ENCODE results near the gene ECI1. TPM values are rescaled to one million over a fixed set of nuclear protein-coding genes. Genes with fewer than 3 reads are reported as not detected.

Gene ECI1
- total RNA-seq, 2 donors from 2014 or later = 48.5 to 87.0 TPM

DNA sequence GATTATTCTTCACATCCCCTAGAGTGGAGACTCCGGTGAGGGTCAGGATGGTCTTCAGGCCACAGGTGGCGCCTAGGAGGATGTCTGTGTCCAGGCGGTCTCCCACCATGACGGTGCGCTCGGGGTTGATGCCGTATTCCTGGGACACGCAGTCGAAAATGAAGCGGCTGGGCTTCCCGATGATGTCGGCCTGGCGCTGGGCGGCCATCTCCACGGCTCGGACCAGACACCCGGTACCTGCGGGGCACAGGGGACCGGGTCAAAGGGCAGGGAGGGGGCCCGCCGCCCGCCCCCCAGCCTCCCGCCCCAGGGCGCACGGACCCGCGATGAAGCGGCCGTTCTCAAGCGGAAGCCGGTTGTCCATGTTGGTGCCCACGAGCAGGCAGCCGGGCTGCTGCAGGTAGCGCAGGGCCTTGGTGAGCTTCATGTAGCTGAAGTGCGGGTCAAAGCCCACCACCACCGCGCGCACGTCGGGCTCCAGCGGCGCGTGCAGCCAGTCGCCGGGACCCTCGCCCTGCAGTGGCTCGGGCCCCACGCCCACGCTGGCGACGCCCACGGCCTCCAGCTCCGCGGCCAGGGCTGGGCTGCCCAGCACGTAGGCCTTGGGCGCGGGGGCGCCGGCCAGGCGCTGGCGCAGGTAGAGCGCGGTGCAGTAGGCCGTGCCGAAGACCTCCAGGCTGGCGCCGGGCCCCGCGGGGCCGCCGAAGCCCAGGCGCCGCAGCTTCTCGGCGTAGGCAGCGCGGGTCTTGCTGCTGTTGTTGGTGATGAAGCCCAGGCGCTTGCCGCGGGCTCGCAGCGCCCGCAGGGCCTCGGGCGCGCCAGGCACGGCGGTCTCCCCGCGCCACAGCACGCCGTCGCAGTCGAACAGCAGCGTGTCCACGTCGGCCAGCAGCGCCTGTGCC, 37.3 kb downstream of the ECI1 start:
- Histone ChIP-seq H3K4me3 (peak overlapping the region; percentile 59 to 70), H3K36me3 (peaks cover 0 to under 1% of the 10 kb centered on the region in 2 donors), H3K4me1 (replicated peaks) (peaks cover 19% of the 10 kb centered on the region), H3K27ac (peak overlapping the region in 1 of 2 donors; percentile 51), H3K9me3 (no peaks in the 10 kb centered on the region), H3K27me3 (replicated peaks; ENCODE audit: insufficient read depth) (no peaks in the 10 kb centered on the region)
- WGBS = 1% methylated on average over 52 of the region's 98 CpGs
- intact Hi-C loops (cut with DNase I) = no loop called here
- TF ChIP-seq, protein P1, sequence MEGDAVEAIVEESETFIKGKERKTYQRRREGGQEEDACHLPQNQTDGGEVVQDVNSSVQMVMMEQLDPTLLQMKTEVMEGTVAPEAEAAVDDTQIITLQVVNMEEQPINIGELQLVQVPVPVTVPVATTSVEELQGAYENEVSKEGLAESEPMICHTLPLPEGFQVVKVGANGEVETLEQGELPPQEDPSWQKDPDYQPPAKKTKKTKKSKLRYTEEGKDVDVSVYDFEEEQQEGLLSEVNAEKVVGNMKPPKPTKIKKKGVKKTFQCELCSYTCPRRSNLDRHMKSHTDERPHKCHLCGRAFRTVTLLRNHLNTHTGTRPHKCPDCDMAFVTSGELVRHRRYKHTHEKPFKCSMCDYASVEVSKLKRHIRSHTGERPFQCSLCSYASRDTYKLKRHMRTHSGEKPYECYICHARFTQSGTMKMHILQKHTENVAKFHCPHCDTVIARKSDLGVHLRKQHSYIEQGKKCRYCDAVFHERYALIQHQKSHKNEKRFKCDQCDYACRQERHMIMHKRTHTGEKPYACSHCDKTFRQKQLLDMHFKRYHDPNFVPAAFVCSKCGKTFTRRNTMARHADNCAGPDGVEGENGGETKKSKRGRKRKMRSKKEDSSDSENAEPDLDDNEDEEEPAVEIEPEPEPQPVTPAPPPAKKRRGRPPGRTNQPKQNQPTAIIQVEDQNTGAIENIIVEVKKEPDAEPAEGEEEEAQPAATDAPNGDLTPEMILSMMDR (IDR thresholded peaks at IDR 0.05) = no peak
- TF ChIP-seq POLR2A (IDR thresholded peaks at IDR 0.05) = no peak
- no peak for TF ChIP-seq POLR2AphosphoS5 (IDR thresholded peaks at IDR 0.05)
- no peak for DNase-seq (ENCODE audit: low spot score)

DNA sequence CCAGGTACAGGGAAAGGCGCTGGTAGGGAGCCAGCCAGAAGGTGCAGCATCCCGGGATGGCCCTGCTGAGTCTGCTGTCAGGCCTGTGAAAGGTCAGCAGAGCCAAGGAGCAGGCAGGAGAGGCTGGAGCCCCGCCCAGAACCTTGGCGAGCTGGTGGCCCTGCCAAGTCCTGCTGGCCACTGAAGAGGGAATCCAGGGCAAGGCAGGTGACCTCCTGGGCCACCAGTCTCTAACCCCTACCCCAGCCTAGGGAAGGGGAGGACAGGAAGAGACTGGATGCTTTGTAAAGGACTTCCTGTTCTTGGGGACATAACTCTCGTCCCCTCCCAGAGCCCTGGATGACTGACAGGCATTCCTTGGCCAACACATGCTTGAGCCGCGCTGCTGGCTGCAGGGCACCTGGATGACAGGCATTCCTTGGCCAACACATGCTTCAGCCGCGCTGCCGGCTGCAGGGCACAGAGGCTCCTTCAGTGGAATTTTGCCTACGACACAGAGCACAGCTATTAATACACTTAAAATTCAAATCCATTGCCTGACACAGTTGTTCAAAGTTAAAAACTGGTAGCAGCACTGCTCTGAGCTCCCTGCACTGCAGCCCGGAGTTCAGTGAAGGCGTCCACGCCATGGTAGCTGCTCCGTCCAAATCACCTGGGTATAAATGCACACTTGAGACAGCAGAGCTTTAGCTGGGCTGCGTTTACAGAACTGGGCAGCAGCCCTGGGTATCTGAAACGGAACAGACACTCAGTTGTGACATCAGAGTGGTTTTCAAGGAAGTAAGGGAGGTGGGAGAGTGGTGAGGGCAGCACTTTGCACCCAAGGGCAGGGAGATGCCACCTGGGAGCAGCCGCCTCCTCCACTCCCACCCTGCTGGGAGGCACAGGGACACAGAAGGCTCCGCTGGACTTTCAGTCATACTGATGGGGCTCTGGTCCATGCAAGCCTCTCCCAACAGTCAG, 38.7 kb downstream of the ECI1 start:
- Histone ChIP-seq H3K4me1 (replicated peaks) (peaks cover 19% of the 10 kb centered on the region), H3K27me3 (replicated peaks; ENCODE audit: insufficient read depth) (no peaks in the 10 kb centered on the region), H3K4me3 (peak overlapping the region in 1 of 2 donors; percentile 70), H3K9me3 (no peaks in the 10 kb centered on the region), H3K36me3 (peaks cover 0 to 15% of the 10 kb centered on the region in 2 donors), H3K27ac (no peak overlapping the region)
- 48% methylated on average over 18 of the region's 19 CpGs for WGBS
- no peak for TF ChIP-seq POLR2A (IDR thresholded peaks at IDR 0.05)
- TF ChIP-seq POLR2AphosphoS5 (IDR thresholded peaks at IDR 0.05) = peak; percentile 39
- intact Hi-C loops (cut with DNase I) = no loop called here
- peak; percentile 39 for DNase-seq (ENCODE audit: low spot score)

DNA sequence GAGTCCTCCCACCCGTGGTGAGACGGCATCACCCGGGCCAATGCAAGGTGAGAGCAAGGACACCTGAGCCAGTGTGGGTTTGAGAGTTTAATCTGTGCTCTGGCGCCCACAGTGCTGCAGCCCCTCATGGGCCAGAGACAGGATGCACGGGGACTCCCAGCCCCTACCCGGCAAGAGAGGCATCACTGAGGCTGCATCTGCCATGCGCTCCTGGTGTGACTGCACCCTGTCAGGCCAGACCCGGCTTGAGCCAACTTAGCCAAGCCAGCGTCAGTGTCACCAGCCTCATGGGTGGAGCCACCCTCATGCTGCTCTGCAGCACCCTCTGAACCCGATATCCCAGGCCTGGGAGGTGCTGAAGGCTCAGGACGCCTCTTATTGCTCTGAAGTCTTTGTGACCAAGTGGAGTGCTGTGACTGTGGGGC, 39.5 kb downstream of the ECI1 start:
- Histone ChIP-seq H3K27me3 (replicated peaks; ENCODE audit: insufficient read depth) (no peaks in the 10 kb centered on the region), H3K4me3 (no peak overlapping the region), H3K9me3 (no peaks in the 10 kb centered on the region), H3K36me3 (peaks cover 0 to 16% of the 10 kb centered on the region in 2 donors), H3K4me1 (replicated peaks) (peaks cover 19% of the 10 kb centered on the region), H3K27ac (no peak overlapping the region)
- intact Hi-C loops (cut with DNase I) = no loop called here
- 76% methylated on average over 11 of the region's 11 CpGs for WGBS
- TF ChIP-seq POLR2AphosphoS5 (IDR thresholded peaks at IDR 0.05) = no peak
- TF ChIP-seq, protein P1 (IDR thresholded peaks at IDR 0.05) = no peak
- TF ChIP-seq POLR2A (IDR thresholded peaks at IDR 0.05) = no peak
- DNase-seq (ENCODE audit: low spot score) = no peak

DNA sequence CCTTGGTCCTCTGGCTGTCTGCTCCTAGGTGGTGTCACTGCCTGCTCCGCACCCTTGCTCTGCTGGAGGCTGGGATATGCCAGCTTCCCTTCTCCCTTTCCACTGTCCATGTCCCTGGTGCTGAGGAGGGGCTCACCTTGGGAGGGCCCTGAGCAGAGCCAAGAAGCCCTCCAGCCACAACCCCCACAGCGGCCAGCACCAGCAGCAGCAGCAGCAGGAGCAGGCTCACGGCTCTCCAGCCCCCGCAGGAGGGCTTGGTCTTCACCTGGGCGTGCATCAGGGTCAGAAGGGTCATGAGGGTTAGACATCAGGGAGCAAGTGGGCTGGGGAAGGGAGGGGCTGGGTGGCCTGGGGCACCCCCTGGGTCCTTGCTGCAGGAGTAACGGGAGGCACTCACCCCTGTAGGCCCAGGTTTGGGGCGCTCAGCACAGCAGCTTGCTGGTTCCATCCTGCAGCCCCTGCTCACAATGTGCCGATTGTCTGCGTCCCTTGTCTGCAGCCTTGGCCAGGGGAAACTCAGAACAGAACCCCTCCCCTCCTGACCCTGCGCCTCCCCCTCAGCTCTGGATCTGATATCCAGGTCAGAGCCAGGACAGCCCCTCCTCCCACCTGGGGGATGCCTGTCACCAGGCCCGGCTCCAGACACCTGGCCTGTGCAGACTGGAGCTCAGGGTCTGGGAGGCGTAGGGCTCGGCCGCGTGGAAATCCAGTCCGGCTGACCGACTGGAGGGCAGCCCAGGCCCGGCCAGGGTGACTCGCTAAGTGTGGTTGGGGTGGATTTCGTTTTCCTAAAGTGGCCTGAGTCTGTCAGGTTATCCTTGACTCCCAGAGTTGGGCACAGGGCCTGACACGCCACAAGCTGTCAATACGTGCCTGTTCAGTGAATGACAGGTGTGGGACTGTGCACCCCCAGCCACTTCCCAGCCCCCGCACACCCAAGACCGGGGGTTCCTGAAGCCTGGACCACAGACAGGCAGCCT, 40.7 kb downstream of the ECI1 start, which contains the start of gene BRICD5:
Gene BRICD5, minus strand, starts transcription at position 478 of the 980 bp plus-strand sequence. Its CDS starts 30 bp downstream, at position 448.
- H3K4me1 ChIP-seq (replicated peaks) = peaks cover 25% of the 10 kb centered on the region
- H3K27me3 ChIP-seq (replicated peaks; ENCODE audit: insufficient read depth) = no peaks in the 10 kb centered on the region
- H3K4me3 ChIP-seq = no peak within 1 kb of the TSS
- 66% methylated on average over 21 of the region's 24 CpGs for WGBS
- TF ChIP-seq POLR2AphosphoS5 (IDR thresholded peaks at IDR 0.05) (no peak), POLR2A (IDR thresholded peaks at IDR 0.05) (no peak)
- TF ChIP-seq, protein P1 (IDR thresholded peaks at IDR 0.05) = no peak
- DNase-seq (ENCODE audit: low spot score) = no peak
- no peak within 1 kb of the TSS for H3K27ac ChIP-seq
- no peaks in the 10 kb centered on the region for H3K9me3 ChIP-seq
- intact Hi-C loops (cut with DNase I) = no loop called here
- peaks cover 0 to 16% of the 10 kb centered on the region in 2 donors for H3K36me3 ChIP-seq
